ENCODE results near the gene ADAMTSL1. TPM values are rescaled to one million over a fixed set of nuclear protein-coding genes. Genes with fewer than 3 reads are reported as not detected.

Gene ADAMTSL1
- total RNA-seq, 2 donors from 2014 or later: not detected

GRCh38 chr9:18665947-18666346 is 192.0 kb downstream of the ADAMTSL1 start:
- no peak for DNase-seq
- ATAC-seq (replicated peaks in 1 of 2): no peak
- H3K9me3 Mint-ChIP-seq: no peaks in the 10 kb centered on the region
- no peaks in the 10 kb centered on the region for H3K27me3 Mint-ChIP-seq (ENCODE audit: low read depth)
- H3K4me1 Mint-ChIP-seq (ENCODE audit: low read depth): no peaks in the 10 kb centered on the region
- H3K27ac Mint-ChIP-seq: no peak overlapping the region
- H3K36me3 Mint-ChIP-seq (ENCODE audit: insufficient read depth in 2 of 2): no peaks in the 10 kb centered on the region
- H3K4me3 Mint-ChIP-seq: no peak overlapping the region

- no peaks in the 10 kb centered on the region for H3K36me3 Mint-ChIP-seq (ENCODE audit: insufficient read depth in 2 of 2)
- no peak overlapping the region for H3K27ac Mint-ChIP-seq
- H3K9me3 Mint-ChIP-seq: no peaks in the 10 kb centered on the region
- H3K4me3 Mint-ChIP-seq: no peak overlapping the region
- DNase-seq (no peak), ATAC-seq (replicated peaks in 1 of 2) (no peak)
- no peaks in the 10 kb centered on the region for H3K27me3 Mint-ChIP-seq (ENCODE audit: low read depth)
- H3K4me1 Mint-ChIP-seq (ENCODE audit: low read depth): no peaks in the 10 kb centered on the region
Observed at GRCh38 chr9:18666348-18666747, 192.4 kb downstream of the ADAMTSL1 start.

GRCh38 chr9:18666986-18667772 is 193.2 kb downstream of the ADAMTSL1 start:
- Mint-ChIP-seq H3K4me1 (ENCODE audit: low read depth) (no peaks in the 10 kb centered on the region), H3K36me3 (ENCODE audit: insufficient read depth in 2 of 2) (no peaks in the 10 kb centered on the region), H3K9me3 (no peaks in the 10 kb centered on the region), H3K27me3 (ENCODE audit: low read depth) (no peaks in the 10 kb centered on the region), H3K27ac (no peak overlapping the region), H3K4me3 (no peak overlapping the region)
- DNase-seq (no peak), ATAC-seq (replicated peaks in 1 of 2) (no peak)

GRCh38 chr9:18668944-18669343 is 195.0 kb downstream of the ADAMTSL1 start:
- H3K9me3 Mint-ChIP-seq: no peaks in the 10 kb centered on the region
- H3K4me3 Mint-ChIP-seq: no peak overlapping the region
- DNase-seq: no peak
- H3K27ac Mint-ChIP-seq: no peak overlapping the region
- no peaks in the 10 kb centered on the region for H3K36me3 Mint-ChIP-seq (ENCODE audit: insufficient read depth in 2 of 2)
- no peaks in the 10 kb centered on the region for H3K4me1 Mint-ChIP-seq (ENCODE audit: low read depth)
- no peak for ATAC-seq (replicated peaks in 1 of 2)
- H3K27me3 Mint-ChIP-seq (ENCODE audit: low read depth): no peaks in the 10 kb centered on the region

- H3K27me3 Mint-ChIP-seq (ENCODE audit: low read depth): no peaks in the 10 kb centered on the region
- H3K4me1 Mint-ChIP-seq (ENCODE audit: low read depth): no peaks in the 10 kb centered on the region
- H3K4me3 Mint-ChIP-seq: no peak overlapping the region
- no peak for DNase-seq
- no peak overlapping the region for H3K27ac Mint-ChIP-seq
- no peaks in the 10 kb centered on the region for H3K36me3 Mint-ChIP-seq (ENCODE audit: insufficient read depth in 2 of 2)
- H3K9me3 Mint-ChIP-seq: no peaks in the 10 kb centered on the region
- ATAC-seq (replicated peaks in 1 of 2): no peak
Observed at GRCh38 chr9:18672706-18673105, 198.8 kb downstream of the ADAMTSL1 start.

GRCh38 chr9:18673179-18673578 is 199.2 kb downstream of the ADAMTSL1 start:
- Mint-ChIP-seq H3K36me3 (ENCODE audit: insufficient read depth in 2 of 2) (no peaks in the 10 kb centered on the region), H3K4me1 (ENCODE audit: low read depth) (no peaks in the 10 kb centered on the region), H3K27ac (no peak overlapping the region), H3K27me3 (ENCODE audit: low read depth) (no peaks in the 10 kb centered on the region), H3K4me3 (no peak overlapping the region), H3K9me3 (no peaks in the 10 kb centered on the region)
- DNase-seq: no peak
- ATAC-seq (replicated peaks in 1 of 2): no peak

GRCh38 chr9:18675332-18675731 is 201.4 kb downstream of the ADAMTSL1 start:
- H3K4me3 Mint-ChIP-seq: no peak overlapping the region
- DNase-seq: no peak
- H3K27me3 Mint-ChIP-seq (ENCODE audit: low read depth): no peaks in the 10 kb centered on the region
- no peaks in the 10 kb centered on the region for H3K36me3 Mint-ChIP-seq (ENCODE audit: insufficient read depth in 2 of 2)
- no peak for ATAC-seq (replicated peaks in 1 of 2)
- no peak overlapping the region for H3K27ac Mint-ChIP-seq
- H3K9me3 Mint-ChIP-seq: no peaks in the 10 kb centered on the region
- no peaks in the 10 kb centered on the region for H3K4me1 Mint-ChIP-seq (ENCODE audit: low read depth)

GRCh38 chr9:18675973-18676372 is 202.0 kb downstream of the ADAMTSL1 start:
- no peak for ATAC-seq (replicated peaks in 1 of 2)
- no peak overlapping the region for H3K4me3 Mint-ChIP-seq
- DNase-seq: no peak
- H3K36me3 Mint-ChIP-seq (ENCODE audit: insufficient read depth in 2 of 2): no peaks in the 10 kb centered on the region
- H3K27ac Mint-ChIP-seq: no peak overlapping the region
- no peaks in the 10 kb centered on the region for H3K9me3 Mint-ChIP-seq
- no peaks in the 10 kb centered on the region for H3K27me3 Mint-ChIP-seq (ENCODE audit: low read depth)
- no peaks in the 10 kb centered on the region for H3K4me1 Mint-ChIP-seq (ENCODE audit: low read depth)

GRCh38 chr9:18676525-18676924 is 202.6 kb downstream of the ADAMTSL1 start:
- ATAC-seq (replicated peaks in 1 of 2): no peak
- no peak overlapping the region for H3K27ac Mint-ChIP-seq
- H3K4me3 Mint-ChIP-seq: no peak overlapping the region
- DNase-seq: no peak
- no peaks in the 10 kb centered on the region for H3K36me3 Mint-ChIP-seq (ENCODE audit: insufficient read depth in 2 of 2)
- H3K27me3 Mint-ChIP-seq (ENCODE audit: low read depth): no peaks in the 10 kb centered on the region
- no peaks in the 10 kb centered on the region for H3K4me1 Mint-ChIP-seq (ENCODE audit: low read depth)
- no peaks in the 10 kb centered on the region for H3K9me3 Mint-ChIP-seq

GRCh38 chr9:18678821-18679590 is 205.1 kb downstream of the ADAMTSL1 start:
- Mint-ChIP-seq H3K27me3 (ENCODE audit: low read depth) (no peaks in the 10 kb centered on the region), H3K4me1 (ENCODE audit: low read depth) (no peaks in the 10 kb centered on the region), H3K36me3 (ENCODE audit: insufficient read depth in 2 of 2) (no peaks in the 10 kb centered on the region), H3K9me3 (no peaks in the 10 kb centered on the region), H3K27ac (no peak overlapping the region), H3K4me3 (no peak overlapping the region)
- DNase-seq (no peak), ATAC-seq (replicated peaks in 1 of 2) (no peak)

GRCh38 chr9:18682907-18683306 is 209.0 kb downstream of the ADAMTSL1 start:
- no peak for ATAC-seq (replicated peaks in 1 of 2)
- H3K27ac Mint-ChIP-seq: no peak overlapping the region
- no peak for DNase-seq
- H3K4me3 Mint-ChIP-seq: no peak overlapping the region
- no peaks in the 10 kb centered on the region for H3K4me1 Mint-ChIP-seq (ENCODE audit: low read depth)
- no peaks in the 10 kb centered on the region for H3K36me3 Mint-ChIP-seq (ENCODE audit: insufficient read depth in 2 of 2)
- H3K9me3 Mint-ChIP-seq: no peaks in the 10 kb centered on the region
- no peaks in the 10 kb centered on the region for H3K27me3 Mint-ChIP-seq (ENCODE audit: low read depth)

- no peak for DNase-seq
- Mint-ChIP-seq H3K9me3 (no peaks in the 10 kb centered on the region), H3K27ac (no peak overlapping the region), H3K36me3 (ENCODE audit: insufficient read depth in 2 of 2) (no peaks in the 10 kb centered on the region), H3K4me3 (no peak overlapping the region), H3K27me3 (ENCODE audit: low read depth) (no peaks in the 10 kb centered on the region), H3K4me1 (ENCODE audit: low read depth) (no peaks in the 10 kb centered on the region)
- ATAC-seq (replicated peaks in 1 of 2): no peak
Observed at GRCh38 chr9:18683312-18683711, 209.4 kb downstream of the ADAMTSL1 start.

- ATAC-seq (replicated peaks in 1 of 2): no peak
- H3K4me1 Mint-ChIP-seq (ENCODE audit: low read depth): no peaks in the 10 kb centered on the region
- H3K9me3 Mint-ChIP-seq: no peaks in the 10 kb centered on the region
- no peak overlapping the region for H3K4me3 Mint-ChIP-seq
- H3K27me3 Mint-ChIP-seq (ENCODE audit: low read depth): no peaks in the 10 kb centered on the region
- no peak for DNase-seq
- no peak overlapping the region for H3K27ac Mint-ChIP-seq
- no peaks in the 10 kb centered on the region for H3K36me3 Mint-ChIP-seq (ENCODE audit: insufficient read depth in 2 of 2)
Observed at GRCh38 chr9:18683851-18684250, 209.9 kb downstream of the ADAMTSL1 start.
